ENCODE data around the gene OR52E4. TPM values are rescaled to one million over a fixed set of nuclear protein-coding genes. Genes with fewer than 3 reads are reported as not detected.

Gene OR52E4
- total RNA-seq, 1 experiment from 2014 or later = not detected

GRCh38 chr11:5933116-5933515, 52.7 kb downstream of the OR52E4 start:
- DNase-seq (ENCODE audit: low spot score) = no peak
- TF ChIP-seq EMX1 (CRISPR knock-in tag; IDR thresholded peaks at IDR 0.05) = no peak
- no peak for TF ChIP-seq NR2C2 (CRISPR knock-in tag; IDR thresholded peaks at IDR 0.05)
- TF ChIP-seq, protein P1, sequence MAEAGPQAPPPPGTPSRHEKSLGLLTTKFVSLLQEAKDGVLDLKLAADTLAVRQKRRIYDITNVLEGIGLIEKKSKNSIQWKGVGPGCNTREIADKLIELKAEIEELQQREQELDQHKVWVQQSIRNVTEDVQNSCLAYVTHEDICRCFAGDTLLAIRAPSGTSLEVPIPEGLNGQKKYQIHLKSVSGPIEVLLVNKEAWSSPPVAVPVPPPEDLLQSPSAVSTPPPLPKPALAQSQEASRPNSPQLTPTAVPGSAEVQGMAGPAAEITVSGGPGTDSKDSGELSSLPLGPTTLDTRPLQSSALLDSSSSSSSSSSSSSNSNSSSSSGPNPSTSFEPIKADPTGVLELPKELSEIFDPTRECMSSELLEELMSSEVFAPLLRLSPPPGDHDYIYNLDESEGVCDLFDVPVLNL (CRISPR knock-in tag; IDR thresholded peaks at IDR 0.05; ENCODE audit: borderline replicate concordance, low read depth) = no peak
- no peak for TF ChIP-seq NFATC4 (CRISPR knock-in tag; IDR thresholded peaks at IDR 0.05)
- TF ChIP-seq MXD4 (CRISPR knock-in tag; IDR thresholded peaks at IDR 0.05; ENCODE audit: borderline replicate concordance) = no peak
- TF ChIP-seq ZBTB21 (CRISPR knock-in tag; IDR thresholded peaks at IDR 0.05; ENCODE audit: borderline replicate concordance) = no peak
- no peak for TF ChIP-seq ATF2 (CRISPR knock-in tag; IDR thresholded peaks at IDR 0.05; ENCODE audit: borderline replicate concordance, low read depth)
- TF ChIP-seq, protein P2, sequence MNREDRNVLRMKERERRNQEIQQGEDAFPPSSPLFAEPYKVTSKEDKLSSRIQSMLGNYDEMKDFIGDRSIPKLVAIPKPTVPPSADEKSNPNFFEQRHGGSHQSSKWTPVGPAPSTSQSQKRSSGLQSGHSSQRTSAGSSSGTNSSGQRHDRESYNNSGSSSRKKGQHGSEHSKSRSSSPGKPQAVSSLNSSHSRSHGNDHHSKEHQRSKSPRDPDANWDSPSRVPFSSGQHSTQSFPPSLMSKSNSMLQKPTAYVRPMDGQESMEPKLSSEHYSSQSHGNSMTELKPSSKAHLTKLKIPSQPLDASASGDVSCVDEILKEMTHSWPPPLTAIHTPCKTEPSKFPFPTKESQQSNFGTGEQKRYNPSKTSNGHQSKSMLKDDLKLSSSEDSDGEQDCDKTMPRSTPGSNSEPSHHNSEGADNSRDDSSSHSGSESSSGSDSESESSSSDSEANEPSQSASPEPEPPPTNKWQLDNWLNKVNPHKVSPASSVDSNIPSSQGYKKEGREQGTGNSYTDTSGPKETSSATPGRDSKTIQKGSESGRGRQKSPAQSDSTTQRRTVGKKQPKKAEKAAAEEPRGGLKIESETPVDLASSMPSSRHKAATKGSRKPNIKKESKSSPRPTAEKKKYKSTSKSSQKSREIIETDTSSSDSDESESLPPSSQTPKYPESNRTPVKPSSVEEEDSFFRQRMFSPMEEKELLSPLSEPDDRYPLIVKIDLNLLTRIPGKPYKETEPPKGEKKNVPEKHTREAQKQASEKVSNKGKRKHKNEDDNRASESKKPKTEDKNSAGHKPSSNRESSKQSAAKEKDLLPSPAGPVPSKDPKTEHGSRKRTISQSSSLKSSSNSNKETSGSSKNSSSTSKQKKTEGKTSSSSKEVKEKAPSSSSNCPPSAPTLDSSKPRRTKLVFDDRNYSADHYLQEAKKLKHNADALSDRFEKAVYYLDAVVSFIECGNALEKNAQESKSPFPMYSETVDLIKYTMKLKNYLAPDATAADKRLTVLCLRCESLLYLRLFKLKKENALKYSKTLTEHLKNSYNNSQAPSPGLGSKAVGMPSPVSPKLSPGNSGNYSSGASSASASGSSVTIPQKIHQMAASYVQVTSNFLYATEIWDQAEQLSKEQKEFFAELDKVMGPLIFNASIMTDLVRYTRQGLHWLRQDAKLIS (CRISPR knock-in tag; IDR thresholded peaks at IDR 0.05; ENCODE audit: borderline replicate concordance) = no peak
- no peak for TF ChIP-seq NFE2L1 (CRISPR knock-in tag; IDR thresholded peaks at IDR 0.05)
- no peak for TF ChIP-seq SOX15 (CRISPR knock-in tag; IDR thresholded peaks at IDR 0.05)
- TF ChIP-seq, protein P3, sequence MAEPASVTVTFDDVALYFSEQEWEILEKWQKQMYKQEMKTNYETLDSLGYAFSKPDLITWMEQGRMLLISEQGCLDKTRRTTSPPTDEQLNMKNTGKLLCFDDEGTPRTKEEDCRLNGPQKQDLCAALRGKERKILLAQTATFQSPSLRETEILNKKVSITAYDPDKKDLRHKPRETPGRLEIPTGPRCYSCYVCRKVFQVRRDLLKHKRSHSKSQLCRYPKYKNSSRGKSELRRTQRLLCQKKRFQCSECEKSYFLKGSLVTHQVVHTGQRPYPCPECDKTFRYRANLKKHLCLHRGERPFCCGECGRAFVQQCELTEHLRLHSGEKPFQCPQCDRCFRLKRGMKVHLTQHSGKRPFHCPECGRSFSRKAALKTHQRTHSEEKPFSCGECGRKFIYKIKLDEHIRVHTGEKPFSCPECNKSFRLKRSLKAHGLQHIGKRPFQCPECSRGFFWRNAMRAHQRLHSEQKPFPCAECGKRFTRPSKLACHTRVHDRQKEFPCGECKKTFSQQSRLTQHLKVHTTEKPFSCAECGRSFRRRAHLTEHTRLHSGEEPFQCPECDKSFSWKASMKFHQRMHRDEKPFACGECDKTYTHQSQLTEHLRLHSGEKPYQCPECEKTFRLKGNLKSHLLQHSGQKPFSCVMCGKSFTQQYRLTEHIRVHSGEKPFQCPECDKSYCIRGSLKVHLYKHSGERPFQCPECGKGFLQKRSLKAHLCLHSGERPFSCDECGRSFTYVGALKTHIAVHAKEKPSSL (CRISPR knock-in tag; conservative IDR thresholded peaks at IDR 0.05) = no peak
- Mint-ChIP-seq H3K27me3 (ENCODE audit: low read depth) (peaks cover 20% of the 10 kb centered on the region), H3K4me1 (no peaks in the 10 kb centered on the region), H3K9me3 (peaks cover 68% of the 10 kb centered on the region), H3K36me3 (peaks cover 33% of the 10 kb centered on the region), H3K4me3 (no peak overlapping the region), H3K27ac (no peak overlapping the region)
- POLR2A ChIA-PET = no interaction called here
- no peak for ATAC-seq
- CTCF ChIA-PET = no interaction called here

Other genes with a start within 250 kb of the OR52E4 start
- 31.8 to 35.3 TPM (median 32.8 TPM) in 3 replicates for gene TRIM5, start 195.6 kb upstream of the OR52E4 start, total RNA-seq (2021)
- 69.1 to 78.9 TPM (median 75.9 TPM) in 3 replicates for gene TRIM22, start 190.8 kb upstream of the OR52E4 start, total RNA-seq (2021)
- 0.09 to 0.17 TPM (median 0.11 TPM) in 3 replicates for gene OR56B1, start 144.2 kb upstream of the OR52E4 start, total RNA-seq (2021)
- 0.23 to 0.52 TPM (median 0.44 TPM) in 3 replicates for gene OR52N4, start 126.4 kb upstream of the OR52E4 start, total RNA-seq (2021)
- gene OR52N5, start 97.3 kb upstream of the OR52E4 start, total RNA-seq (2021) = 0.07 TPM in 1 of 3 replicates, not detected in the others
- gene OR52N1, start 89.4 kb upstream of the OR52E4 start, total RNA-seq (2021) = 0.07 TPM in 1 of 3 replicates, not detected in the others
- 0.25 to 0.34 TPM in 2 of 3 replicates, not detected in the other for gene OR52N2, start 71.7 kb upstream of the OR52E4 start, total RNA-seq (2021)
- gene OR52E6, start 38.7 kb upstream of the OR52E4 start, total RNA-seq (2021) = not detected in 3 replicates
- gene OR52E8, start 22.9 kb upstream of the OR52E4 start, total RNA-seq (2021) = not detected in 3 replicates
- not detected in 3 replicates for gene OR52E5, start 12.6 kb downstream of the OR52E4 start, total RNA-seq (2021)
- not detected in 3 replicates for gene OR56A3, start 61.6 kb downstream of the OR52E4 start, total RNA-seq (2021)
- 0.27 TPM in 1 of 3 replicates, not detected in the others for gene OR56A5, start 87.9 kb downstream of the OR52E4 start, total RNA-seq (2021)
- gene OR52L1, start 106.4 kb downstream of the OR52E4 start, total RNA-seq (2021) = 0.15 to 0.44 TPM in 2 of 3 replicates, not detected in the other
- gene OR56A4, start 126.3 kb downstream of the OR52E4 start, total RNA-seq (2021) = 0.20 to 0.46 TPM (median 0.25 TPM) in 3 replicates
- 0.14 to 0.35 TPM (median 0.14 TPM) in 3 replicates for gene OR56A1, start 150.1 kb downstream of the OR52E4 start, total RNA-seq (2021)
- not detected in 3 replicates for gene OR56B4, start 227.1 kb downstream of the OR52E4 start, total RNA-seq (2021)